Transverse colon (tissue), 4 donors: ENCODE data around the gene EGFR. TPM values are rescaled to one million over a fixed set of nuclear protein-coding genes. Genes with fewer than 3 reads are reported as not detected.

Source experiments
- DNase-seq: peaks from one replicate; pipeline ENCODE4 v3.0.0-alpha.2; 2019
- H3K27ac ChIP-seq, 4 donors: fragments of 200-600 bp; sonication (generic); 2 replicates each; pipeline ENCODE4 v1.5.1; 2016 to 2018; ENCODE audit warnings: inconsistent platforms in 4 of 4
- H3K27me3 ChIP-seq: fragments of 200-600 bp; sonication (generic); 2 replicates; pipeline ENCODE4 v1.5.1; 2017; ENCODE audit warnings: inconsistent platforms
- H3K36me3 ChIP-seq, 4 donors: fragments of 200-600 bp; sonication (generic); 2 replicates each; pipeline ENCODE4 v1.5.1; 2017 to 2019; ENCODE audit warnings: inconsistent platforms in 4 of 4
- H3K4me1 ChIP-seq, 4 donors: fragments of 200-600 bp; sonication (generic); 2 replicates each; pipeline ENCODE4 v1.5.1; 2017 to 2020; ENCODE audit warnings: inconsistent platforms in 4 of 4
- H3K4me3 ChIP-seq, 4 donors: fragments of 200-600 bp; sonication (generic); 1 replicate in 1 of 4; 2 replicates in 3 of 4; pipeline versions ENCODE4 v1.5.1 to v1.6.1; 2017 to 2019; ENCODE audit warnings: inconsistent platforms in 4 of 4
- H3K9me3 ChIP-seq, 2 donors: fragments of 200-600 bp; sonication (generic); 2 replicates each; pipeline ENCODE4 v1.5.1; 2017 to 2019; ENCODE audit warnings: inconsistent platforms in 2 of 2
- CTCF ChIP-seq, 5 experiments: fragments of 200-600 bp in 3 of 5; fragments of 450-650 bp in 2 of 5; sonication (generic) in 3 of 5; IDR thresholded peaks; 1 replicate in 2 of 5; 2 replicates in 3 of 5; pipeline ENCODE4 v1.5.1; 2016 to 2017; ENCODE audit warnings: antibody characterized with exemption in 5 of 5, inconsistent platforms in 3 of 5, mild to moderate bottlenecking in 2 of 5, moderate library complexity in 1 of 5
- EP300 ChIP-seq: sonication (generic); formaldehyde crosslinking; IDR thresholded peaks from one replicate; pipeline ENCODE4 v1.6.1; 2017; ENCODE audit warnings: antibody characterized with exemption, low read depth
- POLR2A ChIP-seq: fragments of 450-650 bp; IDR thresholded peaks from one replicate; pipeline ENCODE4 v1.6.1; 2016; ENCODE audit warnings: antibody characterized with exemption, mild to moderate bottlenecking, moderate library complexity
- POLR2AphosphoS5 ChIP-seq, 3 donors: sonication (generic); formaldehyde crosslinking; IDR thresholded peaks; one replicate each; pipeline ENCODE4 v1.6.1; 2016; ENCODE audit warnings: antibody characterized with exemption in 3 of 3
- WGBS, 2 donors: methylation state at CpG; one replicate each; pipeline ENCODE4 v1.1.5; 2018; ENCODE audit warnings: low coverage in 1 of 2; 5-methylcytosine and 5-hydroxymethylcytosine counted together
- in situ Hi-C, 4 donors: fragments of 200-750 bp; cut with MboI; loops; one replicate each; pipeline versions ENCODE4 v1.15.0 to v1.15.1; 2017; ENCODE audit warnings: low sequenced_read_pairs in 3 of 4, low pct_ligation_motif_present in 1 of 4, low pct_unique_long_range_greater_than_20kb in 1 of 4
- intact Hi-C: fragments of 100-400 bp; cut with DNase I; formaldehyde crosslinking; loops from one replicate; pipeline ENCODE4 v1.15.1; 2023; ENCODE audit warnings: low total_unique reads
- total RNA-seq, 4 donors: library from RNA; depleted of rRNA; stranded (reverse); fragments of >200 nt; gene quantifications; one replicate each; pipeline ENCODE4 v1.1.0, GENCODE V29; 2016

The EGFR gene
- total RNA-seq, 4 donors from 2014 or later = 40.0 to 85.7 (median 72.9) TPM

GRCh38 chr7:54987772-54988171 is 31.0 kb upstream of the EGFR start:
- TF ChIP-seq POLR2A (no peak), POLR2AphosphoS5 (IDR thresholded peaks at IDR 0.05) (peak in 1 of 3 donors; percentile 36)
- Histone ChIP-seq H3K27me3 (no peaks in the 10 kb centered on the region), H3K27ac (peak overlapping the region in 2 of 4 donors; percentile 12 to 23), H3K4me3 (no peak overlapping the region), H3K9me3 (no peaks in the 10 kb centered on the region), H3K36me3 (no peaks in the 10 kb centered on the region), H3K4me1 (peaks cover 0 to 8% (median 3%) of the 10 kb centered on the region in 4 donors)
- intact Hi-C loops (no loop called here), in situ Hi-C loops (no loop called here)
- no peak for DNase-seq
- WGBS, 2 donors = 17 to 24% methylated on average over 1 of the region's 1 CpG

DNA sequence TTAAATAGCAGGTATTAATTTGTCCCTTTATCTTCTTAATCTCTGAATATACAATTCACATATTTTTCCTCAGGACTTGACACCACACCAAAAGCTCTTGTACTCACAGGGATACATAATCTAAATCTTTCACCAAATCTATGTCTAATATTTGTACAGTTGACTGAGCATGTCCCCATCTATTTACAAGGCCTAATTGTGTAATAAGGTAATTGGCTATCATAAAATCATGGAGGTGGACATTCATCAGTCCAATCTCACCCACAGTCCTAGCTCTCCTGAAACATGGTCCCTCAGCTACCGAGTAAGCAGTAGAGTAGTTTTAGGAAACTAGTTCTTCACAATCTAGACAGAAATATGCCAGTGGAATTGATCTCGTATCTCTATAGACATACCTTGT is 30.3 kb upstream of the EGFR start:
- H3K9me3 ChIP-seq = no peaks in the 10 kb centered on the region
- intact Hi-C loops = no loop called here
- H3K27me3 ChIP-seq = no peaks in the 10 kb centered on the region
- H3K4me3 ChIP-seq = no peak overlapping the region
- H3K4me1 ChIP-seq = peaks cover 0 to 8% (median 3%) of the 10 kb centered on the region in 4 donors
- in situ Hi-C loops = no loop called here
- TF ChIP-seq POLR2AphosphoS5 (IDR thresholded peaks at IDR 0.05) = no peak
- TF ChIP-seq POLR2A = no peak
- no peak overlapping the region for H3K27ac ChIP-seq
- no peak for DNase-seq
- H3K36me3 ChIP-seq = no peaks in the 10 kb centered on the region
- WGBS, 2 donors = 92 to 100% methylated on average over 2 of the region's 2 CpGs

- no peak overlapping the region for H3K27ac ChIP-seq
- H3K36me3 ChIP-seq = no peaks in the 10 kb centered on the region
- H3K27me3 ChIP-seq = no peaks in the 10 kb centered on the region
- TF ChIP-seq POLR2AphosphoS5 (IDR thresholded peaks at IDR 0.05) (no peak), POLR2A (no peak), EP300 (no peak), CTCF (IDR thresholded peaks at IDR 0.05) (no peak)
- H3K4me3 ChIP-seq = no peak overlapping the region
- 33 to 50% methylated on average over 4 of the region's 4 CpGs for whole genome bisulfite sequencing, 2 donors
- H3K4me1 ChIP-seq = peaks cover 0 to 8% (median 3%) of the 10 kb centered on the region in 4 donors
- DNase-seq = no peak
- no peaks in the 10 kb centered on the region for H3K9me3 ChIP-seq
- in situ Hi-C loops = no loop called here
- intact Hi-C loops = no loop called here
Measured at GRCh38 chr7:54989453-54990225, 29.2 kb upstream of the EGFR start.

- no peak for DNase-seq
- Histone ChIP-seq H3K4me3 (no peak overlapping the region), H3K9me3 (no peaks in the 10 kb centered on the region), H3K4me1 (peaks cover 0 to 11% (median 3%) of the 10 kb centered on the region in 4 donors), H3K27ac (no peak overlapping the region), H3K36me3 (no peaks in the 10 kb centered on the region), H3K27me3 (no peaks in the 10 kb centered on the region)
- TF ChIP-seq CTCF (IDR thresholded peaks at IDR 0.05) = no peak
- no peak for TF ChIP-seq EP300
- TF ChIP-seq POLR2A = no peak
- TF ChIP-seq POLR2AphosphoS5 (IDR thresholded peaks at IDR 0.05) = no peak
- WGBS, 2 donors = 96% methylated on average over 13 of the region's 13 CpGs; no CpG with 5 or more reads in 1 of the 2 donors
- in situ Hi-C loops (no loop called here), intact Hi-C loops (no loop called here)
Measured at GRCh38 chr7:54991341-54991740, 27.5 kb upstream of the EGFR start.

DNA sequence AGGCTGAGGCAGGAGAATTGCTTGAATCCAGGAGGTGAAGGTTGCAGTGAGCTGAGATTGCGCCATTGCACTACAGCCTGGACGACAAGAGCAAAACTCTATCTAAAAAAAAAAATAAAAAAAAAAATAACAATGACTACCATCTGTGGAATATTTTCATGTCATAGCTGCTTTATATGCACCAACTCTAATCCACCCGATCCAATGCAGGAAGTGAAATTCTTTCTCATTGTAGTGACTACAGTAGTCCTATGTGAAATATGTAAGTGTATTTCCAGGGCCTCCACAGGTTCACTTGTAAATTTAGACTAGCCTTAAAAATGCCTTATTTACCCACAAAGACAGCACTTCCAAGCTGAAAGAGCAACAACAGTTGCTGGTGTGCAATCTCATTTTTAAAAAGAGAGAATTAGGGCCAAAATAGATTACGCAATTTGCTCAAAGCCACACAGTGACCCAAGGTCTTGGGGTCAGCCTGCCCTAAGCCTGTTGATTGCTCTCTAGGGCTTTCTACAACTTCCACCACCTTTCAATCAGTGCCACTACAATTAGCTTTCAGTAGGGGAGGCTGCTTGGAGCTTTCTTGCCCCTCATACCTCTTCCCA is 25.8 kb upstream of the EGFR start:
- no peak for TF ChIP-seq POLR2A
- TF ChIP-seq EP300 = no peak
- TF ChIP-seq CTCF (IDR thresholded peaks at IDR 0.05) = no peak
- no peak for TF ChIP-seq POLR2AphosphoS5 (IDR thresholded peaks at IDR 0.05)

More for the DNA sequence above, 25.8 kb upstream of the EGFR start:
- Histone ChIP-seq H3K4me3 (no peak overlapping the region), H3K9me3 (no peaks in the 10 kb centered on the region), H3K27me3 (no peaks in the 10 kb centered on the region), H3K4me1 (peaks cover 0 to 12% (median 3%) of the 10 kb centered on the region in 4 donors), H3K36me3 (no peaks in the 10 kb centered on the region), H3K27ac (no peak overlapping the region)
- intact Hi-C loops = no loop called here
- DNase-seq = no peak
- WGBS, 2 donors = 84 to 90% methylated on average over 3 to 4 of the region's 4 CpGs
- in situ Hi-C loops = no loop called here
